GM23248 (cell line): ENCODE measurements around the gene UTY.

Experiments
- EZH2 ChIP-seq: fragments of 200-600 bp; sonication (generic); IDR thresholded peaks from 2 replicates; pipeline ENCODE4 v1.6.1; 2018; ENCODE audit warnings: antibody characterized with exemption, mild to moderate bottlenecking; ENCODE audit not compliant: insufficient read depth, poor library complexity, severe bottlenecking
- EZH2phosphoT487 ChIP-seq: fragments of 200-600 bp; sonication (generic); IDR thresholded peaks from 2 replicates; pipeline ENCODE4 v1.6.1; 2018; ENCODE audit warnings: antibody characterized with exemption, moderate library complexity, mild to moderate bottlenecking, low read depth; ENCODE audit not compliant: insufficient read depth

DNA sequence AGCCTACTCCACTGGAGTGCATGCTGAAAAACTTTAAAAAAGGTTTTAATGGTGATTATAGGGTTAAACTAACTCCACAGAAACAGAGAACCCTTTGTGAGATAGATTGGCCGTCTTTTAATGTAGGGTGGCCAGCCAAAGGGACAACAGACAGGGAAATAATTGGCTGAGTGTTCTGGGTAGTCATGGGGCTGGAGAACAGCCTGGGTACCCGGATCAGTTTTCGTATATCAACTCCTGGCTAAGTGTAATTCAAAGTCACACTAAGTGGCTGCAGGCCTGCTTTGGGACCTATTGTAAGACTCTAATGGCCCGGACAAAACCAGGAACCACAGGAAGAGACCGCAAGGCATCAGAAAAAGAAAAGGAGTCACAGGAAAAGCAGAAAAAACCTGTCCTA lies 139.9 kb downstream of the UTY start:
- TF ChIP-seq EZH2phosphoT487 (no peak), EZH2 (no peak)
